WI38 (cell line): ENCODE results near the gene CT45A10.
"Not testable (repeated sequence)": the region's sequence is repeated elsewhere in the genome, so short reads cannot be mapped to it uniquely, and the experiment has no call there.

Experiments used
- H3K4me3 ChIP-seq: 2 replicates; pipeline ENCODE4 v1.5.1; 2011; ENCODE audit warnings: low read depth, mild to moderate bottlenecking, control low read depth, low read length
- CTCF ChIP-seq: IDR thresholded peaks from 2 replicates; pipeline ENCODE4 v1.5.1; 2012; ENCODE audit warnings: low read depth, mild to moderate bottlenecking, control low read depth, low read length

CT45A10 gene

GRCh38 chrX:135892781-135893180 lies 463 bp downstream of the CT45A10 start:
- no peak for TF ChIP-seq CTCF
- H3K4me3 ChIP-seq = no peak overlapping the region

GRCh38 chrX:135890087-135890585 lies 3.1 kb downstream of the CT45A10 start:
- H3K4me3 ChIP-seq = no peak overlapping the region
- TF ChIP-seq CTCF = no peak

- not testable (repeated sequence) for H3K4me3 ChIP-seq
Observed at GRCh38 chrX:135888976-135889375, 4.3 kb downstream of the CT45A10 start.

GRCh38 chrX:135888230-135888629 lies 5.0 kb downstream of the CT45A10 start:
- not testable (repeated sequence) for H3K4me3 ChIP-seq

- not testable (repeated sequence) for H3K4me3 ChIP-seq
Observed at GRCh38 chrX:135882741-135883140, 10.5 kb downstream of the CT45A10 start.

- H3K4me3 ChIP-seq = not testable (repeated sequence)
Observed at GRCh38 chrX:135871712-135872111, 21.5 kb downstream of the CT45A10 start, which contains the start of gene CT45A9. Gene CT45A9 (minus strand): TSS chrX:135871812. CDS start chrX:135868061, 3,751 bp downstream.

GRCh38 chrX:135854438-135854837 lies 38.8 kb downstream of the CT45A10 start, which contains the start of gene CT45A8:
Gene CT45A8 (minus strand): TSS chrX:135854538. CDS start chrX:135850783, 3,755 bp downstream.
- not testable (repeated sequence) for H3K4me3 ChIP-seq

GRCh38 chrX:135837180-135837579 lies 56.1 kb downstream of the CT45A10 start, which contains the start of gene CT45A7:
Gene CT45A7 (minus strand): TSS chrX:135837280. CDS start chrX:135833533, 3,747 bp downstream.
- H3K4me3 ChIP-seq = not testable (repeated sequence)
